OCI-LY3 (cell line): ENCODE measurements around the gene CDCA3.

Experiments
- H2AFZ ChIP-seq: fragments of 200-600, 300-600 bp; shearing (Covaris generic); 2 replicates; pipeline ENCODE4 v1.6.0; 2014; ENCODE audit warnings: antibody characterized with exemption, low read depth, low read length
- H3K27ac ChIP-seq: fragments of 200-600, 300-600 bp; sonication (generic); 2 replicates; pipeline ENCODE4 v1.5.1; 2014; ENCODE audit warnings: mild to moderate bottlenecking, low read length, moderate library complexity, mixed read lengths
- H3K27me3 ChIP-seq: fragments of 200-600, 300-600 bp; sonication (generic); 2 replicates; pipeline ENCODE4 v1.6.1; 2014; ENCODE audit warnings: low read depth, low read length, mixed read lengths
- H3K36me3 ChIP-seq: fragments of 200-600, 300-600 bp; sonication (generic); replicated peaks from 2 replicates; pipeline ENCODE3; 2014; ENCODE audit warnings: low read depth, low read length, mixed read lengths
- H3K4me1 ChIP-seq: fragments of 300-600, 200-600 bp; sonication (generic); 2 replicates; pipeline ENCODE4 v1.6.1; 2014; ENCODE audit warnings: low read length, mixed read lengths
- H3K4me2 ChIP-seq: fragments of 200-600, 300-600 bp; sonication (generic); 2 replicates; pipeline ENCODE4 v1.6.1; 2014; ENCODE audit warnings: low read length, mixed read lengths
- H3K4me3 ChIP-seq: fragments of 300-600, 200-600 bp; sonication (generic); 2 replicates; pipeline ENCODE4 v1.5.1; 2014; ENCODE audit warnings: antibody characterized with exemption, mild to moderate bottlenecking, low read length, moderate library complexity
- H3K79me2 ChIP-seq: fragments of 300-600, 200-600 bp; shearing (Covaris generic); 2 replicates; pipeline ENCODE4 v1.6.1; 2014; ENCODE audit warnings: mild to moderate bottlenecking, low read length, mixed read lengths
- H3K9ac ChIP-seq: fragments of 300-600, 200-600 bp; shearing (Covaris generic); 2 replicates; pipeline ENCODE4 v1.6.0; 2014; ENCODE audit warnings: mild to moderate bottlenecking, low read length, moderate library complexity
- H3K9me3 ChIP-seq: fragments of 200-600, 300-600 bp; shearing (Covaris generic); 2 replicates; pipeline ENCODE4 v1.6.1; 2014; ENCODE audit warnings: low read length, mixed read lengths; ENCODE audit not compliant: insufficient read depth
- H4K20me1 ChIP-seq: fragments of 200-600, 300-600 bp; sonication (generic); 2 replicates; pipeline ENCODE4 v1.6.1; 2016; ENCODE audit warnings: low read length, mixed read lengths; ENCODE audit not compliant: insufficient read depth
- CTCF ChIP-seq: fragments of 200-600, 300-600 bp; sonication (generic); IDR thresholded peaks from 2 replicates; pipeline ENCODE4 v1.5.1; 2014; ENCODE audit warnings: antibody characterized with exemption, low read length, low read depth
- EZH2phosphoT487 ChIP-seq: fragments of 200-600 bp; shearing (Covaris generic); IDR thresholded peaks from 2 replicates; pipeline ENCODE4 v1.6.1; 2018; ENCODE audit warnings: antibody characterized with exemption, mixed run types, low read depth

The CDCA3 gene

GRCh38 chr12:6851153-6851920 is at the start of gene CDCA3:
CDCA3 (minus strand) TSS chr12:6851286; CDS start chr12:6850952, 334 bp downstream.
- peak within 1 kb of the TSS; percentile 79 for H3K4me3 ChIP-seq
- peak within 1 kb of the TSS; percentile 61; the same call in 1 of the 2 replicates for H2AFZ ChIP-seq
- peaks cover 30% of the 10 kb centered on the region for H3K36me3 ChIP-seq
- peaks cover 33% of the 10 kb centered on the region for H3K4me1 ChIP-seq
- peak within 1 kb of the TSS; percentile 70 for H3K27ac ChIP-seq
- TF ChIP-seq CTCF (no peak), EZH2phosphoT487 (no peak)
- H3K9me3 ChIP-seq, result no peaks in the 10 kb centered on the region
- peaks cover 40% of the 10 kb centered on the region for H3K79me2 ChIP-seq
- no peaks in the 10 kb centered on the region for H3K27me3 ChIP-seq
- peak within 1 kb of the TSS; percentile 82 for H3K4me2 ChIP-seq
- no peaks in the 10 kb centered on the region for H4K20me1 ChIP-seq
- peak within 1 kb of the TSS; percentile 79 for H3K9ac ChIP-seq

- no peak overlapping the region for H3K27ac ChIP-seq
- no peak overlapping the region for H3K4me3 ChIP-seq
- TF ChIP-seq EZH2phosphoT487, result no peak
- no peak for TF ChIP-seq CTCF
- H2AFZ ChIP-seq, result no peak overlapping the region
- H3K4me1 ChIP-seq, result peaks cover 7% of the 10 kb centered on the region; the same call in 1 of the 2 replicates
- no peaks in the 10 kb centered on the region for H3K9me3 ChIP-seq
- no peaks in the 10 kb centered on the region for H3K27me3 ChIP-seq
- H4K20me1 ChIP-seq, result no peaks in the 10 kb centered on the region
- no peaks in the 10 kb centered on the region for H3K36me3 ChIP-seq
- H3K4me2 ChIP-seq, result no peak overlapping the region
- H3K79me2 ChIP-seq, result no peaks in the 10 kb centered on the region
- H3K9ac ChIP-seq, result no peak overlapping the region
These were observed 48.9 kb upstream of the CDCA3 start for GRCh38 chr12:6899837-6900519.

- H3K4me3 ChIP-seq, result no peak overlapping the region
- no peaks in the 10 kb centered on the region for H3K79me2 ChIP-seq
- no peaks in the 10 kb centered on the region for H3K36me3 ChIP-seq
- TF ChIP-seq CTCF (no peak), EZH2phosphoT487 (no peak)
- H3K4me2 ChIP-seq, result no peak overlapping the region
- no peak overlapping the region for H2AFZ ChIP-seq
- no peaks in the 10 kb centered on the region for H3K9me3 ChIP-seq
- H3K4me1 ChIP-seq, result peaks cover 7% of the 10 kb centered on the region; the same call in 1 of the 2 replicates
- H3K9ac ChIP-seq, result no peak overlapping the region
- no peak overlapping the region for H3K27ac ChIP-seq
- H3K27me3 ChIP-seq, result no peaks in the 10 kb centered on the region
- no peaks in the 10 kb centered on the region for H4K20me1 ChIP-seq
These were observed 48.3 kb upstream of the CDCA3 start for GRCh38 chr12:6899427-6899826.

GRCh38 chr12:6896846-6897435 is 45.9 kb upstream of the CDCA3 start:
- H3K27ac ChIP-seq, result no peak overlapping the region

More at GRCh38 chr12:6896846-6897435, 45.9 kb upstream of the CDCA3 start:
- TF ChIP-seq EZH2phosphoT487, result no peak
- no peak for TF ChIP-seq CTCF
- Histone ChIP-seq H3K4me2 (no peak overlapping the region), H3K4me1 (peaks cover under 1% of the 10 kb centered on the region; the same call in 1 of the 2 replicates), H3K9ac (no peak overlapping the region), H3K4me3 (no peak overlapping the region), H4K20me1 (no peaks in the 10 kb centered on the region), H3K79me2 (no peaks in the 10 kb centered on the region), H3K36me3 (no peaks in the 10 kb centered on the region), H3K27me3 (no peaks in the 10 kb centered on the region), H3K9me3 (no peaks in the 10 kb centered on the region), H2AFZ (no peak overlapping the region)
